Measurements from ENCODE around the gene OTUD7B.
A peak's percentile ranks its signal among the peaks of the same experiment; 100 is the strongest.
"Not testable (repeated sequence)": the region's sequence is repeated elsewhere in the genome, so short reads cannot be mapped to it uniquely, and the experiment has no call there.

The OTUD7B gene

DNA sequence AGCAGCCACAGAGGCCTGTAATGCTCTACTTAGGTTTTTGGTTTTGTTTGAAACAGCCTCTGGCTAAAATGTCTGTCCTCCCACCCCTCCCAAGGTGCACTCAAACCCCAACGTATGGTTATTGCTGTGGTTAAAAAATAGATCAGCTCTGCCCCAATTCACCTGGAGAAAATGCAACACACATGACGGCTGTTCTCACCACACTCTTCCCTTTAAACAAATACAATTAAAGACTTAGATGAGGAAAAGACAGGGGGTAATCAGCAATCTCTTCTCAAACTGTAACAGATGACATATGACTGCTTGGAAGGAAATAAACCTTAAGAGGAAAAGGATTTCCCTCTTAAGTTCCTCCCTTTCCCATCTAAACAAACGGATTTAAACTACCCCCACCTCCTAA lies 67.6 kb downstream of the OTUD7B start:
- DNase-seq: no peak

DNA sequence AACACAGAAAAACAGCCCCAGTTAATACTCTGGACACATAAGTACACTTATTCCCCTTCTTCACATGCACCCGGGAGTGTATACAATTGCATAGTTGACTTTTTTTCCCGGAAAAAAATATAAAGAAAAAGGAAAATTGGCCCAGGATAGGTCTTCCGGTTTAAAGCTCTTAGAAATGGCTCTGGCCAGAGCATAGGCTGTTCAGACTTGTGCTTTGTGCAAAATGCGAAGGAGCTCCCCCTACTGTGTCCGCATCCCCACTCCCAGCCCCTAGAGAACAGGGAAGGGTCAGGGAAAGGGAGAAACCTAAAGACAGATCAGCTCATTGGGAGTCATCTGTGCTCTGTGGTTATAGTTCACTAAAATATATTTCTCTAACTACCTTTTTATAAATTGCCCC lies 68.3 kb downstream of the OTUD7B start:
- DNase-seq: no peak

DNA sequence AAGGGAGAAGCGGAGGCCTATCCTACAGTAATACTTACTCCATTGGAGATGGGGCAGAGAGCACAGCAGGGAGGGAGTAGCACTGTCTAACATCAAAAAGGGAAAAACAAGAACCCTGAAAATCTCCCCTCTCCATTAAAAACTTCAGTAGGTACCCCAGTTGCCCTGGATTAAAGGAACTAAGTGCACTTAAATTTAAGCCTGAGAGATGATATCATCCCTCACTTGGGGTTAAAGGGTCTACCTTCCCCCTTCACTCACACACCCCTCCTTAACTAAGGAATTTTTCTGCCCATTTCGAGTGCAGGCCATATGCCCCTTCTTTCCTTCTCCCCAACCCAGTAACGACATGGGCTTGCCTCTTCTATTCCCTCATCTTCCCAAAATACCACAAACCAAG lies 70.1 kb downstream of the OTUD7B start:
- no peak for DNase-seq

DNA sequence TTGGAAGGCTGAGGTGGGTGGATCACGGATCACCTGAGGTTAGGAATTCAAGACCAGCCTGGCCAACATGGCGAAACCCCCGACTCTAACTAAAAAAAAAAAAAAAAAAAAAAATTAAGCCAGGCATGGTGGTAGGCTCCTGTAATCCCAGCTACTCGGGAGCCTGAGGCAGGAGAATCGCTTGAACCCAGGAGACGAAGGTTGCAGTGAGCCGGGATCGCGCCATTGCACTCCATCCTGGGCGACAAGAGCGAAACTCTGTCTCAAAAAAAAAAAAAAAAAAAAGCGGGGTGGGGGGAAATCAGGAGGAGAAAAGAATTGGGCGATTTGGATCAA lies 71.9 kb downstream of the OTUD7B start:
- DNase-seq: not testable (repeated sequence)

DNA sequence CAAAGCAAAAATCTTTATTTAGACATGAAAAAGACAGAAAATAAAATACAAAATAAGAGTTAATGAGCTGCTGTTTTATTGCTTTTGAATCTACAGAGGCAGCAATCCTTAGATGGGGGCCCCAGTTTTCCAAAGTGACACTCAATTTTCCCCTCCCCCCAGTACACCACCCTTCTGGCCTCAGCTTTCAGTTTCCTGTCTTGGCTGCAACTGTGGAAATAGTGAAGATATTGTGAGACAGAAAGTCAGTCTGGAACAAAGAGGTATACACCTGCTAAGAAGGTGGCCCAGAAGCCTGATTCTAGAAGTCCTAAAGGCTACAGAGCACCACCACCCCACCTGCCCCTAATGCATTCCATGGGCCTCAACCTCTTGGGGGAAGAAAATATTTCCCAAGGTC lies 72.8 kb downstream of the OTUD7B start:
- DNase-seq: no peak

DNA sequence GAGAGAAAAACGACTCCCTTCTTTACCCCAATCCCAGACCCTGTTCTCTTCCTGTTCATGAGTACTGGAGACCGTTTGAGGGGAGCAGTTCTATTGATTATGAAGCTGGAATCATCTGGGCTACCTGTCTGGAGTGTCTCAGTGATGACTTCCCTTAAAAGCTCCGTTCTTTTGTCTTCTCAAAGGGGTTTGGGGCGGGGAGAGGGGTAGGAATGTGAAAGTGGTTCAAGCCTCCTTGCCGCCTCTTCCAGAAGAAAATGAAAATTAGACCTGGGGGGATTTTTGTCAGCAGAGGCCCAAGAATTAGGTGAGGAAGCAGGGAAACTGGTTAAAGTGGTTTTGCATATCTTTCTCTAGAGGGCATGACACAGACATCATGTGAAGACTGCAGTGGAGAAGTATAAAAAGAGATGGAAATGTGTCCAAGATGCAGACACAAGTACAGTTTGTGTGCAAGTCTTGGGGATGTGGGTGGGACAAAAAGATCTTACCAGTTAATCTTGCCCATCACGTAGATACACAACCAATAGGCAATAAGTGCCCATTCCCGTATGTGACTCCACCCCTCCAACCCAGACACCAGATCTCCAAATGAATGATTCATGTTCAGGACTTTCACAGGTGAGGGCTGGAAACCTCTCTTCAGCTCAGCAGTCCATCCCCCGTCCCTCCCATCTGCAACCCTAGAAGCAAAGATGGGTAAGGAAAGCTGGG lies 73.4 kb downstream of the OTUD7B start:
- no peak for DNase-seq

DNA sequence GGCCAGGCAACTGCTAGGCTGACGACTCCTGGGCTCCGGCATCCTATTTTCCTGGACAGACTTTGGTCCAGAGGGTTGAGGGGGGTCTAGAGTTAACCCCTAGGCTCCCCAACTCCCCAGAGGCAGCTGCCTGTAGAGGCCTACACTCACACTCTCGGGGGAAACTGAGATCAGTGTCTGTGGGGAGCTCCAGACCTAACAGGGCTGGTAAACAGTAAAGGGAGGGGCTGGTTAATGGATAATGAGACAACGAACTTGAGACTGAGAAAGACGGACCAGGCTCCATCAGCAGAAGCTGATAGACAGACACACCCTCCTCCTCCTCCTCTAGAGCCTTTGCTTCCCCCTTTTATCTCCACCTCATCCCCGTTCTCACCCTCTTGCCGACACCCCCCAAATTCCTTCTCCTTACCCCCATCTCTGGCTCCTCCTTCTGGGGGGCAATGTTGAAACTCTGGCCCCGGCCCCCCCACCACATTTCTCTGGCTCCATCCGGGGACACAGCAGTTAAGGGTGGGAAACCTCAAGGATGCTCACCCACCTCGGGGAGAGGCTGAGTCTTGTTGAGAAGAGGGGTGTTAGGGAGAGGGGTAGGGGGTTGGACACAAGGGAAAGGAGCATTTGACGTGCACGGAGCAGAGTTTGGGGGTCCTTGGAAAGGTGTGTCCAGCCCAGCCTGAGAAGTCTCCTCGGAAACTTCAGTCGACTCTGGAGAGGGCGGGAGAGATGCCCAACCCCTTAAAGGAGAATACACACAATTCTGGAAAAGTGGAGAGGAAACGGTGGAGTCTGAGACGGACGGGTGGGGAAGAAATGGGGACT lies 74.1 kb downstream of the OTUD7B start, which contains the start of gene MTMR11:
TSS of gene MTMR11 (minus strand) at position 710 of the 822 bp plus-strand sequence. CDS start at position 478, 232 bp downstream.
- DNase-seq: no peak

DNA sequence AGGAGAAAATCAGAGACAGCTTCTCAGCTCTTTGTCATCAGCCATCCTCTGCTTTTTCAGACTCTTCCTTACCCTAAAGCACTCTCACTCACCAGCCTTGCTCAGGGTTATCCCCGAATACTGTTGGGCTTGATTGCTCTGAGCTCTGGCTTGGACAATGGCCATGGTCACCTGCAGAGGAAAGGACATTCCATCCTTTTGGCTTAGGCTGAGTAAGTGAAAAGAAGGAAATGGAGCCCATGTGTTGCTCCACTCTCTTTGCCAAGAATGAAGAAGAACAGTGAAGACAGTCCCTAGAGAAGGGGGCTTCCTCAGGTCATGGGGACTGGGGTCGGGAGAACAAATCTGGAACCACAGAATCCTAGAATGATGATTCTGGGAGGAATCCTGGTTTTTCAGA lies 76.2 kb downstream of the OTUD7B start:
- DNase-seq: no peak

DNA sequence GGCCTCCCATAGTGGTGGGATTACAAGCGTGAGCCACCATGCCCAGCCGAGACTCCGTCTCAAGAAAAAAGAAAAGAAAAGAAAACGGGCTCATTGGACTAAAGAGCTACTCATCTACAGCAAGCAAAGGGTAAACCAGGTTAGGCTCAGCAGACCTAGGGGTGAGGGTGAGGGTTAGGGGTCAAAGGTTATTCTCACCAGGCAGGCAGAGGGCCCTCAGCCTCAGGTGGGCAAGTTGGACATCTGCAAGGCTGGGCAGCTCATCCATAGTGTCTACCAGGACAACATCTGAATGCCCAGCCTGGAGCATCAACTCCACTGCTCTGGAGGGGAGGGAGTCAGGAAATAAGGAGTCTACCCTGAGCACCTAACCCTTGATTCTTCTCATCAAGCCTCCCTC lies 77.3 kb downstream of the OTUD7B start:
- no peak for DNase-seq

DNA sequence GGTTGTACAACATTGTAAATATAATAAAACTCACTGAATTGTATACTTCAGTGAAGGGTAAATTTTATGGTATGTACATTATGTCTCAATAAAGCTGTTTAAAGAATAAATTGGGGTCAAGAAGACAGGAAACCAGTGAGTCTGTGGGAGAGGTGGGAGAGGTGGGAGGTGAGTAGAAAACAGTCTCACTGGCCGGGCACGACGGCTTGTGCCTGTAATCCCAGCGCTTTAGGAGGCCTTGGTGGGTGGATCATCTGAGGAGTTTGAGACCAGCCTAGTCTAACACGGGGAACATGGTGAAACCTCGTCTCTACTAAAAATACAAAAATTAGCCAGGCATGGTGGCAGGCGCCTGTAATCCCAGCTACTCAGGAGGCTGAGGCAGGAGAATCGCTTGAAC lies 78.1 kb downstream of the OTUD7B start:
- no peak for DNase-seq

DNA sequence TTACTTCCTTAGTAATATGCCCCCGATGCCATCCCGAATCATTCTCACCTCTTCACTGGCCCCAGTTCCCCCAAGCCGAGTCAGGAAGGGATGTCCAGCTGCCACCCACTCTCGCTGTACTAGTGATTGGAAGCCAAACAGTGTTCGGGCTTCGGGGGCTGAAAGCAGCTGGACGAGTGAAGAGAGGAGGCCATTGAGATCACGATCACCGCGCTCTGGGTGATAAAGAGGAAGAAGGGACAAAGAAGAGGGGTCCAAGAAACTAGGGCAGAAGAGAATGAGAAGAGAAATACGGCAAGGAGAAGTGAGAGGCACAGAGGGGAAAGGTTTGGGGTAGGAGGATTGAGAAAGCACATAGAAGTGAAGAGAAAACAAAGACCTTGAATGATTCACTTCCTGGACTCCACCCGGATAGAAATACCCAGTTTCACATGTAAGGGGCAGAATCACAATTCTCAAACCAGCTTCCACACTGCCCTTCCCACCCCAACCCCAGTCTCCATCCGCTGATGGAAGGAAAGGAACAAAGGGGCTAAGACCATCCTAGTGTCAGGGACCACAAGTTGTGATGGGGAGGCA lies 79.2 kb downstream of the OTUD7B start:
- no peak for DNase-seq

DNA sequence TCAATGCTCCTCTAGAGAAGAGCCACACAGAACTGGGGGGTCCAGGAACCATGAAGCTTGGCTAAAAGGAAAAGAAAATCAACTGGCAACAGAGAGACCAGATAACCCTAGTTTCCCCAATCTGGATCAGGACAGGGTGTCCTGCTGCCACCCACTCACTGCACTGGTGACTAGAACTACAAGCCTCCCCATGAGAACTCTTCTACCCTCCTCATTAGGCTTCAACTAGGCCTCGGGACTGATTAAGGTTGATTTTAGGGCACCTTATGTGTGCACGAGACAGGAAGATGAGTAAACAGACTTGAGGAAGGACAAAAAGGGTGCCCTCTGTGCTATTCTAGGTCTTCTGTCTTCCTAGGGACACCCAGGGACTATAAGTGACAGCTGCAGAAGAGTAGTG lies 80.7 kb downstream of the OTUD7B start:
- no peak for DNase-seq

DNA sequence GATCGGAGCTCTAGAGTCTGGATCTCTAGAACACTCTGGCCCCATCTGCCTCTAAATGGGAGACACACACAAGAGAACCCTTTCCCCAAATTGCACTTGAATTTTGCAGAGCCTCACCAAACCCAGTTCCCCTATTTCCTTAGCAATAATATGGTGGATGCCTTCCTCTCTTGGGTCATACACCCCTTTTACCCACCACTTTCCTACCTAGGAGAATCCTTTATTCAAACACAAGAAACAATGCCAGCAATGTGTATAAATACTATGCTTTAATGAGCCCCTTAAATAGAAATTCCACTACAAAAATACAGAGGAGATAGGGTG lies 82.2 kb downstream of the OTUD7B start:
- DNase-seq: no peak

DNA sequence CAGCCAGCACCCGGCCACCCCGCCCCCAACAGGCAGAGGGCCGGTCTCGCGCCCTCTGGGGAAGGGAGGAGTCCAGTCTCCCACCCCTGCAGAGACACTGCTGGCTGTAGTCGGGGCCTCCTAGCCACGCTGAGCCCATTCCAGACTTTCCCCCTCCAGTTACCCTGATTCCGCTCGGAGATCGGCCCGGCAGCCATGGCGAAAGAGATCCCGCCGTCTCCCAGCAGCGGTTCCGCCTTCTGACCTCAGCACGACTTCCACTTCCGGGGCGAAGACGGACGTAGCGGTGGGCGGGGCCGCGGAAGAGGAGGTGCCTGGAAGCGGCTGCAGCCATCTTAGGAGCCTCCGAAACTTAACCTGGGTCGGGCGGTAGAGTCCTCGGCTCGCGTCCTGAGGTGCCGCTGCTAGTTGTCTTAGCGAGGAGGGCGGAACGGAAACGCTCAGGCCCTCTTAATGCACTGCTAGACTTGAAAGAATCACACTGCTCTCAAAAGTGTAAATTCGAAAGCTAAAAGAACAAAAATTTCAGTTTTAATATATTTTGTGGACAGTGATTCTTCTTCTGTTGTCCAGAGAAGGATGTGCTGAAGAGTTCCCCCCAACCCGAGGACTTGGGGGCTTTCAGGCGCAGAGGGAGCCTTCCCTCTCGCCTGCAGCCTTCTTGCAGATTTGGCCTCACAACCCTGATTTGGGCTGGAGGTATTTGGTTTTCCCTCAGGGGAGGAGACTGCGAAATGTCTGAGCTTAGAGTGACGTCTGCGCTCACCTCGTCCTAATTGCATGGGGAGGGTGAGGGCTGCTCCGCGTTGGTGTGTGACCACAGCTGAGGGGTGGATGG lies 82.7 kb downstream of the OTUD7B start, which contains the start of gene SF3B4:
TSS of gene SF3B4 (minus strand) at position 241 of the 838 bp plus-strand sequence. CDS start at position 197, 44 bp downstream.
- DNase-seq: peak; percentile 86

DNA sequence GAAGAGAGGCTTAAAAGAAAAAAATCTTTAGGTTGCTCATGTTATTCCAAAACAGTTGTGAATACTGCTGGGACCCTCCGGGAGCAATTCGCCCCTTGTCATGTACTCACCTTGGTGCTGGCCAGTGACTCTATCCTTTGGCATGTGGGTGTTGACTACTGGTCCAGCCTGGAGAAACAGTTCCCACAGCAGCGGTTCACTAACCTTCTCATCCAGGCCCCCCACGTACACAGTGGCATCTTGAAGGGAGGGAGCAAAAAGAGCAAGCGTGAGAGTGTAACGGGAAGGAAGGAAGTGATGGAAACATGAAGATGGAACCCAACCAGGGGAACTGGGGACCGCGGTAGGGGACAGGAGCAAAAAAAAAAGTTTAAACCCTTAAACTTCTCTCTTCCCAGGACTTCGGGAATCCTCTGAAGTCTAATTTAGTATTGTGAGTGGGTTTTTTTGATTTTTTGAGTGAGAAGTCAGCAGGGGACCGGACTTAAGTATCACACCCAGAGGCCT lies 83.4 kb downstream of the OTUD7B start:
- DNase-seq: no peak

DNA sequence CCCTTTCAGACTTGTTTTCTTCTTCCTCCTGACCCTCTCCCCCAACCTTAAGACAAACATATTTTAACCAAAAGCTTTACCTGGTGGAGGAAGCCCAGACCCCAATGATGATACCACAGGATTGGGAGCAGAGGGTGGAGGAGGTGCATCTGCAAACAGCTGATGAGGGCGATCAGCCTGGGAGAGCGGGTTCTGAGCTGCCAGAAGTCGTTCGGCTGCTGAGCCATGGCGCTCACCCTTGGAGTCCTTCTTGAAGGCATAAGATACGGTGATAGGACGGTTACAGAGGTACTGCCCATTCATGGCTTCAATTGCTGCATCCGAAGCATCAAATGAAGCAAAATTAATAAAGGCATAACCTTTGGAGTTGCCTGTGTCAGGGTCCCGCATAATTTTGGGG lies 84.2 kb downstream of the OTUD7B start:
- DNase-seq: no peak

DNA sequence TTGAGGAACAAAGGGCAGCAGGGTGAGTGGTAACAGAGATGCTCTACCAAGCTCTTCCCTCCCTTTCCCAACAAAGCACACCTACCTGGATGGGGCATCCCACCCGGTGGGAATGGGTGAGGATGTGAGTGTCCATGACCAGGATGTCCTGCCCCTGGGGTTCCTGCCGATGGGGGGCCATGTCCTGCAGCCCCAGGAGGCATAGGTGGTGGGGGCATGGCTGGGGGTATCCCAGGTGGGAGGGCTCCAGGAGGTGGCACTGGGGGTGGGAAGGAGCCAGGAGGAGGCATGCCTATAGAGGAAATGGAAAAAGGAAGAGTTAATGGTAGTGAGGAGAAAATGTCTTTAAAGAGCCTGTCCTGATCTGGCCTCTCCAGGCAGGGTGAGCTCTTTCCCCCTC lies 84.8 kb downstream of the OTUD7B start:
- DNase-seq: no peak

DNA sequence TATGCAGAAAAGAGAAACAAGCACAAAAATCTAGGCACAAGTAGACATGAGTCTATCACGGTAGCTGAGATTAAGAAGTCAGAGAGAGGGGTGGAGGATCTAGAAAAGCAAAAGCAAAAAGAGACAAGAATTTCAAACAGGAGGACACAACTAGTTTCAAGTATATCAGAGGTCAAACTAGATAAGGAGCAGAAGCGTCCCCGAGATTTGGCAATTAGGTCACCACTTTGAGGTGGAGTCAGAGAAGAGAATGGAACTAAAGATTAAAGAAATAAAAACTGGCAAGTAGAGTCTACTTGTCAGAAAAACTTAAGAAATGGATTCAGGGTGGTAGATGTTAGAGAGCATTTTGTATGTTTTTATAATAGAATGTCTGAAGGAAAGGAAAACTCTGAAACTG lies 85.2 kb downstream of the OTUD7B start:
- no peak for DNase-seq

DNA sequence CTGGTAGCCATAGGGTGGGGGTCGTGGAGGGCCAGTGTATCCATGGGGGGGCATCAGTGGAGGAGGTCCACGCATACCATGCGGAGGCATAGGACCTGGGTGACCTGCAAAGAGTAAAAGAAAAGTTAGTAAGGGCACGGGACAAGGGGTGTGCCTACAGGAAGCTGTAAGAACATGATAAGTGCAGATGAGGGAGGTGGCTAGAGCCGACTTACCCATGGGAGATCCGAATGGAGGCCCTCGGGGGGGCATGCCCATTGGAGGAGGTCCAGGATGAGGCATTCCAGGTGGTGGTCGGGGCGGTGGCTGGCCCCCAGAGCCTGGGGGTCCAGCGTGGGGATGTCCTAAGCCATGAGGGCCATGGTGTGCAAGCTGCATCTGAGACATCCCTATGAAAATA lies 86.9 kb downstream of the OTUD7B start:
- no peak for DNase-seq

DNA sequence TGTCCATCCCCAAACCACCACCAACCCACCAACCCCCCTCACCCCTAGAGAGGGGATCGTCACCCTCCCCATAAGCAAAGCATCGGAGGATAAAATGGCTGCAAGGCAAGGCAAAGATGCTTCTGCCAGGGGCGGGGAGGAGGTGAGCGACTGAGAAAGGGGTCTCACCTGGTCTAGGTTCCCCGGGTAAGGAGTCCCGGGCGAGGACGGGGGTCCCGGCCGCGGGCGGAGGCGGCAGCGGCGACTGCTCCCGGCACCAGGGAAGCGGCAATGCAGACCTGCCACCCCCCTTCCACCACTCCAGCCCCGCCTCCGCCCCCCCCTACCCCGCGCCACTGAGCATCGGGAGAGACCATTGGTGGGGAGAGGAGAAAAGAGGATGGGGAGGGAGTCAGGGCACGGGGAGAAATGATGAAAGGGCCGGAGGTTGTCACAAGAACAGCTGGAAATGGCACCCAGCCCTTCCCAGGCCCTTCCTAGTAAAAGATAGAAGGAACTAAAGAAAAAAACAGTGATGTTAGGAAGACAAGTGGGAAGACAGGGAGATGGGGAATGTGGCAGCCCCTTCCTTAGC lies 92.9 kb downstream of the OTUD7B start, which contains the start of gene SV2A:
TSS of gene SV2A (minus strand) at position 274 of the 574 bp plus-strand sequence. CDS start 4,004 bp downstream, outside the sequence.
- DNase-seq: peak; percentile 44

DNA sequence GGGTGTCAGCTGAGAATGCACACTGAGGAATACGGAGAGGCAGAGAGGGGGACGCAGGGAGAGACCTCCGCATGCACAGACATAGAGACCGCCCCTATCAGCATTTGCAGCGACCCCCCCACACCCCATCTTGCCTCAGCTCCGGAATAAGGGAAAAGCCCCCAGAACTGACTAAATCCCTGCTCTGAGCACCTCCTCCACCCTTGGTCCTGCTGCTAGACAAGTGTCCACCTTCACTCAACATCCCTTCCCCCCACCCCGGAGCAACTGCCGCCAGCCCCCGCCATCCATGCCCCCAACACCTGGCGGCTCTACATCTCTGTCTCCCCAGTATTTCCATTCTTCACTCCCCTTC lies 93.7 kb downstream of the OTUD7B start:
- DNase-seq: no peak

DNA sequence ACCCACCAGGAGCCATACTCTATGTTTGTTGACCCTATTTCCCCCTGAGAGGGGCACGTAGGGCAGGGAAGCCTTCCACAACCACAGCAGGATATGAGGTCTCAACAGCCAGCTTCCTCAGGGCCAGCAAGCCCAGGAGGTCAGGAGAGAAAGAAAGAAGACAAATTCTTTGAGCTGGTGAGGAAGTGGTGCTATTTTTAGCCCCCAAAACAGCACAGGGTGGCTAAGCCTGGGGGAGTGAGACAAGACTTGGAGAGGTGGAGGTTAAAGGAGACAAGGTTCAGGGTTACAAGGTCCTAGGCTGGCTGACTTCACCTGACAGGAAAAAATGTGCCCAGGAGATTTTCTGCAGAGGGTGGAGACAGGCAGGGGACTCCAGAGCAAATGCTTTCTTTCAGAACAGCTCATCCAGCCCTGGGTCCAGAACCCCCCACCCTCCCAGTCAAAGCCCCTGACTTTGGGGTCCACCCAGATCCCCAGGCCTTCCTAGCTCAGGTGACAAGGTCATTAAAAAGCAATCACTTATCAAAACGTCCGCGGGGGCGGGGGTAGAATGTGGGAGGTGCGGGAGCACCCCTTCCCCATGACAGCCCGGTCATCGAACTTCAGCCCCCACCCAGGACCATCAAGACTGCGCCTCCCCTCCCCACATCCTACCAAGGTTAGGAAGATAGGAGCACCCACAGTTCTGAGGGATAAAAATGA lies 94.2 kb downstream of the OTUD7B start:
- no peak for DNase-seq

All from T1000 (cell line).